Activated CD4-positive, alpha-beta T cell treated with anti-CD3 and anti-CD28 coated beads, Interleukin-2, amount 10 ng/mL, durations not matched to agents 7 days and 5 days (primary cell): ENCODE data around the gene AVP. TPM values are rescaled to one million over a fixed set of nuclear protein-coding genes. Genes with fewer than 3 reads are reported as not detected.
"Not testable (repeated sequence)": the region's sequence is repeated elsewhere in the genome, so short reads cannot be mapped to it uniquely, and the experiment has no call there.

Experiments used
- CTCF ChIA-PET: fragments of 350-600 bp; sonication (Branson Sonifier 250); formaldehyde crosslinking; loops from one replicate; lab custom pipeline; 2021; ENCODE audit warnings: antibody characterized with exemption; lab: Charles Lee
- POLR2A ChIA-PET: fragments of 350-600 bp; sonication (Branson Sonifier 250); formaldehyde crosslinking; loops from one replicate; lab custom pipeline; 2021; ENCODE audit warnings: antibody characterized with exemption; lab: Charles Lee
- DNase-seq: peaks from one replicate; pipeline ENCODE4 v3.0.0-alpha.2; 2020
- H3K27ac Mint-ChIP-seq: one replicate; pipeline ENCODE4 v1.8.0; 2021; ENCODE audit warnings: mild to moderate bottlenecking, moderate library complexity, mixed read lengths
- H3K27me3 Mint-ChIP-seq: one replicate; pipeline ENCODE4 v1.8.0; 2021; ENCODE audit warnings: mixed read lengths
- H3K36me3 Mint-ChIP-seq: one replicate; pipeline ENCODE4 v1.8.0; 2021; ENCODE audit warnings: low read depth, mixed read lengths
- H3K4me1 Mint-ChIP-seq: one replicate; pipeline ENCODE4 v1.8.0; 2021; ENCODE audit warnings: mixed read lengths
- H3K4me3 Mint-ChIP-seq: one replicate; pipeline ENCODE4 v1.8.0; 2021; ENCODE audit warnings: mild to moderate bottlenecking, moderate library complexity, mixed read lengths
- H3K9me3 Mint-ChIP-seq: one replicate; pipeline ENCODE4 v1.8.0; 2021; ENCODE audit warnings: mixed read lengths
- total RNA-seq, 2 experiments: library from RNA; stranded (reverse); gene quantifications; one replicate each; pipeline ENCODE4 v1.2.3, GENCODE V29; 2021

Gene AVP
- total RNA-seq, 2 experiments from 2014 or later: not detected

GRCh38 chr20:3092611-3093379 lies 8.3 kb upstream of the AVP start:
- H3K4me3 Mint-ChIP-seq: peak overlapping the region; percentile 69

GRCh38 chr20:3090565-3090964 lies 6.0 kb upstream of the AVP start:
- no peaks in the 10 kb centered on the region for H3K36me3 Mint-ChIP-seq
- no peak overlapping the region for H3K4me3 Mint-ChIP-seq
- ChIA-PET POLR2A (no interaction called here), CTCF (interaction anchor here (0.6 to 1.5 kb wide), 2 partner anchors 22 to 240 kb away, joined by 3 read pairs; no protein-coding TSS in a partner anchor)
- H3K4me1 Mint-ChIP-seq: peaks cover 23% of the 10 kb centered on the region
- peaks cover 29% of the 10 kb centered on the region for H3K27me3 Mint-ChIP-seq
- no peaks in the 10 kb centered on the region for H3K9me3 Mint-ChIP-seq
- H3K27ac Mint-ChIP-seq: no peak overlapping the region
- DNase-seq: no peak

More at GRCh38 chr20:3092611-3093379, 8.3 kb upstream of the AVP start:
- no peaks in the 10 kb centered on the region for H3K9me3 Mint-ChIP-seq
- H3K27ac Mint-ChIP-seq: peak overlapping the region; percentile 89
- peaks cover 33% of the 10 kb centered on the region for H3K27me3 Mint-ChIP-seq
- peak; percentile 17 for DNase-seq
- POLR2A ChIA-PET: no interaction called here
- CTCF ChIA-PET: interaction anchor here (0.8 to 2.1 kb wide), 5 partner anchors 9 to 19 kb away, joined by 3 to 11 read pairs (median 3); no protein-coding TSS in a partner anchor
- no peaks in the 10 kb centered on the region for H3K36me3 Mint-ChIP-seq
- peaks cover 23% of the 10 kb centered on the region for H3K4me1 Mint-ChIP-seq

- POLR2A ChIA-PET: no interaction called here
- Mint-ChIP-seq H3K27me3 (peaks cover 43% of the 10 kb centered on the region), H3K4me1 (peaks cover 16% of the 10 kb centered on the region), H3K36me3 (no peaks in the 10 kb centered on the region), H3K9me3 (no peaks in the 10 kb centered on the region), H3K4me3 (no peak overlapping the region), H3K27ac (no peak overlapping the region)
- no peak for DNase-seq
- CTCF ChIA-PET: interaction anchor here (0.7 to 0.8 kb wide), 2 partner anchors 20 to 248 kb away, joined by 3 read pairs; no protein-coding TSS in a partner anchor
Measured at GRCh38 chr20:3088031-3088430, 3.5 kb upstream of the AVP start.

GRCh38 chr20:3085571-3086072 lies 1.1 kb upstream of the AVP start:
- no peak overlapping the region for H3K27ac Mint-ChIP-seq
- CTCF ChIA-PET: interaction anchor here (0.6 to 1.5 kb wide), 6 partner anchors 8 to 210 kb away, joined by 3 to 7 read pairs (median 3); no protein-coding TSS in a partner anchor

GRCh38 chr20:3084986-3085360 lies 449 bp upstream of the AVP start:
- POLR2A ChIA-PET: no interaction called here
- Mint-ChIP-seq H3K4me1 (peaks cover 8% of the 10 kb centered on the region), H3K36me3 (no peaks in the 10 kb centered on the region), H3K27ac (no peak overlapping the region), H3K4me3 (no peak overlapping the region), H3K9me3 (no peaks in the 10 kb centered on the region), H3K27me3 (peaks cover 47% of the 10 kb centered on the region)
- DNase-seq: no peak
- CTCF ChIA-PET: interaction anchor here (1.5 kb wide), 1 partner anchor 11 kb away, joined by 5 read pairs; no protein-coding TSS in a partner anchor

More at GRCh38 chr20:3085571-3086072, 1.1 kb upstream of the AVP start:
- H3K4me3 Mint-ChIP-seq: no peak overlapping the region
- no peaks in the 10 kb centered on the region for H3K36me3 Mint-ChIP-seq
- H3K27me3 Mint-ChIP-seq: peaks cover 48% of the 10 kb centered on the region
- POLR2A ChIA-PET: interaction anchor here (0.6 kb wide), 1 partner anchor 16 kb away, joined by 3 read pairs; no protein-coding TSS in a partner anchor
- no peak for DNase-seq
- H3K9me3 Mint-ChIP-seq: no peaks in the 10 kb centered on the region
- H3K4me1 Mint-ChIP-seq: peaks cover 13% of the 10 kb centered on the region

GRCh38 chr20:3082955-3083952 lies 1.3 kb downstream of the AVP start:
- no peak for DNase-seq
- Mint-ChIP-seq H3K27me3 (peaks cover 56% of the 10 kb centered on the region), H3K27ac (no peak overlapping the region), H3K9me3 (no peaks in the 10 kb centered on the region), H3K4me3 (no peak overlapping the region), H3K4me1 (peaks cover 8% of the 10 kb centered on the region), H3K36me3 (no peaks in the 10 kb centered on the region)
- CTCF ChIA-PET: interaction anchor here (0.5 kb wide), 1 partner anchor 30 kb away, joined by 3 read pairs; no protein-coding TSS in a partner anchor
- POLR2A ChIA-PET: no interaction called here

- DNase-seq: no peak
- Mint-ChIP-seq H3K27me3 (peaks cover 59% of the 10 kb centered on the region), H3K9me3 (peaks cover 5% of the 10 kb centered on the region), H3K36me3 (peaks cover 3% of the 10 kb centered on the region), H3K4me3 (peak overlapping the region; percentile 53), H3K27ac (no peak overlapping the region), H3K4me1 (peaks cover 16% of the 10 kb centered on the region)
- POLR2A ChIA-PET: no interaction called here
- CTCF ChIA-PET: interaction anchor here (0.6 kb wide), 1 partner anchor 10 kb away, joined by 3 read pairs; no protein-coding TSS in a partner anchor
Measured at GRCh38 chr20:3082306-3082951, 2.1 kb downstream of the AVP start.

- Mint-ChIP-seq H3K9me3 (peaks cover 7% of the 10 kb centered on the region), H3K27ac (no peak overlapping the region), H3K4me3 (no peak overlapping the region), H3K36me3 (peaks cover 3% of the 10 kb centered on the region), H3K27me3 (peaks cover 59% of the 10 kb centered on the region), H3K4me1 (peaks cover 23% of the 10 kb centered on the region)
- DNase-seq: no peak
- POLR2A ChIA-PET: no interaction called here
- CTCF ChIA-PET: no interaction called here
Measured at GRCh38 chr20:3081641-3082040, 2.9 kb downstream of the AVP start.

GRCh38 chr20:3080939-3081388 lies 3.6 kb downstream of the AVP start:
- Mint-ChIP-seq H3K27me3 (peaks cover 59% of the 10 kb centered on the region), H3K36me3 (peaks cover 3% of the 10 kb centered on the region), H3K4me3 (no peak overlapping the region)

GRCh38 chr20:3077618-3078134 lies 6.8 kb downstream of the AVP start:
- ChIA-PET POLR2A (interaction anchor here (0.6 kb wide), 1 partner anchor 26 kb away, joined by 3 read pairs; no protein-coding TSS in a partner anchor), CTCF (interaction anchor here (0.6 to 1.1 kb wide), 6 partner anchors 9 to 266 kb away, joined by 3 to 4 read pairs (median 3); no protein-coding TSS in a partner anchor)
- Mint-ChIP-seq H3K4me1 (peaks cover 41% of the 10 kb centered on the region), H3K36me3 (peaks cover 3% of the 10 kb centered on the region), H3K9me3 (peaks cover 7% of the 10 kb centered on the region), H3K4me3 (no peak overlapping the region), H3K27ac (peak overlapping the region; percentile 51), H3K27me3 (peaks cover 44% of the 10 kb centered on the region)
- DNase-seq: peak; percentile 51

More at GRCh38 chr20:3080939-3081388, 3.6 kb downstream of the AVP start:
- Mint-ChIP-seq H3K4me1 (peaks cover 24% of the 10 kb centered on the region), H3K27ac (peak overlapping the region; percentile 46), H3K9me3 (peaks cover 7% of the 10 kb centered on the region)
- ChIA-PET CTCF (no interaction called here), POLR2A (no interaction called here)
- no peak for DNase-seq

- H3K9me3 Mint-ChIP-seq, DNase-seq, H3K4me3 Mint-ChIP-seq, POLR2A ChIA-PET, CTCF ChIA-PET, H3K36me3 Mint-ChIP-seq: not testable (repeated sequence)
- Mint-ChIP-seq H3K4me1 (peaks cover 51% of the 10 kb centered on the region), H3K27me3 (peaks cover 27% of the 10 kb centered on the region), H3K27ac (peak overlapping the region; percentile 9)
Measured at GRCh38 chr20:3075315-3075714, 9.2 kb downstream of the AVP start.
